Inferior parietal cortex (tissue), 1 donor: ENCODE results near the gene MAP3K14.
"Not testable (repeated sequence)": the region's sequence is repeated elsewhere in the genome, so short reads cannot be mapped to it uniquely, and the experiment has no call there.

Source experiments
- DNase-seq: peaks from one replicate; pipeline ENCODE4 v3.0.0-alpha.2; 2016; ENCODE audit errors: extremely low spot score

The MAP3K14 gene

DNA sequence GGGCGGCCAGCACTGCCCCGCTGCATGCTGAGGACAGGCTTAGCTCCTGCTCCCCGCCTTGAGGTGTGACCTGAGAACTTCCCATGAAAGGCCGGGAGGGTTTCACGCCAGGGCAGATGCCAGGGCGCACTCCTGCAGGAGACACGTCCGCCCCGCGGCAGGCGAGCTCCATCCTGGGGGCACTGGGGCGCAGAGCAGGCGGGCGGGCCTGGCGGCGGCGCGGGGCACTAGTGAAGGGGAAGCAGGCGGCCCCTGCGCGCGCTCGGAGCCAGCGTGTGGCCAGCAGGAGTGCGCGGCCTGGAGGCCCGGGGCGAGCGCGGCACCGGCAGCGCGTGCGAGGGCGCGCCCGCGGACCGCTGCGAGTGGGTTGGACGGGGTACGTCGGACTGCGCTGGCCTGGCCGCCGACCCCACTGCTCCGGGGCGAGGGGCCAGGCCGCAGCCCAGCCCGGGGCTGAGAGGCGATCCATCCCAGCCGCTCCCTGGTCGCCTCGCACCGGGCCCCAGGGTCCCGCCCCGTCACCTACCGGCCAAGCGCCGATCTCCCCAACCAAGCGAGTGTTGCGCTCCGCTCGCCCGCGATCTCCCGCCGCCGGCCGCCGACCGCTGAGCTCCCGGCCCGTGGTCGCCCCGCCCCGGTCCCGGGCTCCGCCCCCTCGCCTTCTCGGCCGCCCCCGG is at the start of gene MAP3K14:
MAP3K14 (minus strand) TSS at position 587 of the 677 bp plus-strand sequence. CDS start 26,275 bp downstream, outside the sequence.
- no peak for DNase-seq

DNA sequence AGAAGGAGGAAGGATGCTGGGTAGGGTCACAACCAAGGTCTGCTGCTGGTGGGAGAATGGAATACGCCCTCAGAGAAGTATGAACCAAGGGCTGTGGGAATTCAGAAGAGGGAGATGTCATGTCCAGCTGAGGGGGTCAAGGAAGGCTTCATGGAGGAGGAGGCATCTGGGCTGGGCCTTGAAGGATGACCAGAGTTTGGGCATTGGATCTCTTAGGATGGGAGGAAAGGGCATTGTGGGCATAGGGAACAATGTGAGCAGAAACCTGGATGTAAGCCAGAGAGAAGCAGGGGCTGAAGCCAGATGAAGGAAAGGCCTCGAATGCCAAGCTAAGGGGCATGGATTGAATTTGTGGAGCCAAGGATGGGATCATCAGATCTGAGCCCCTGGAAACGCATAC is 49.2 kb upstream of the MAP3K14 start:
- no peak for DNase-seq

DNA sequence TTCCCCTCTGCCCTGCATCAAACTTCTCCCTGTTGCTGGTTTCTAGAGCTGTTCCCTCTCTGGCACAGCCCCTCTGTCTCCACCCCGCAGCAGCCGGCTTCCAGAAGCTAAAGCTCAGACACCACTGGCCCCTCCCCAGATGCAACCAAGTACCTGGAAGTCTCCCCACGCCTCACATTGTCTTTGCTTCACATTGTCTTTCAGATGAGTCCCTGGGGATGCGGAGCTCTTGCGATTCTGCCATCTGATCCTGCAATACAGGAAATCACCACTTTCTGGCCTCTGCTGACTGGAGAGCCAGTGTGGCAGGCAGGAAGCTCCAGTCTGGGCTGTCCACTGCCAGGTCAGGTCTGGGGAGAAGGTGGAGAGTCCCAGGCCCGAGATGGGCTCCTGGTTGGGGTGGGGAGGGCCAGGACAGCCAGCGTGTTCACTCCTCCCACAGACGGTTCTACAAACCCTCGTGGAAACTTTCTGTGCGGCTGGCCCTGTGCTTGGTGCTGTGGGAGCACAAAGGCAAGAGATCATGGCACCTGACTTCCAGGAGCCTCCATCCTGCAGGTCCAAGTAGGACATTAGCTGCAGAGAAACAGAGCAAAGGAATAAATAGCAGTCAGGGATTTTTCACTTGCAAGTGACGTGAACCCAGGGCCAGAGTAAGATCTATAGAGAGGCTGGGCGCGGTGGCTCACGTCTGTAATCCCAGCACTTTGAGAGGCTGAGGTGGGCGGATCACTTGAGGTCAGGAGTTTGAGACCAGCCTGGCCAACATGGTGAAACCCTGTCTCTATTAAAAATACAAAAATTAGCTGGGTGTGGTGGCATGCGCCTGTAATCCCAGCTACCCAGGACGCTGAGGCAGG is 47.9 kb upstream of the MAP3K14 start:
- DNase-seq = no peak

DNA sequence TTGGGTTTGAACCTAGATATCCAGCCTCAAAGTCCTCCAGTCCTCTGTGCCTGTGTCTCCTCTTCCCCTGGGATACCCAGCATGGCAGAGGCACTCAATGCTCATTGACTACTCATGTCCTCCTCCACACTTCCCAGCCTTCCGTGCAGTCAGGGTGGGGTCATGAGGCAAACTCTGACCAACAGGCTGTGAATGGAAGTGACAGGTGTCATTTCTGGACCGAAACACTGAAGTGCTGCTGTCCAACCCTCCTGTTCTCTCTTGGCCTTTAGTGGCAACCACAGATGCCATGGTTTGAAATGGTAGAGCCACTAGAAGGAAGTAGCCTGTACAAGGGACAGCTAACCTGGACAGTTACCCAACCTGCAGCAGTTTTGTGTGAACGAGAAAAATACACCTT is 46.7 kb upstream of the MAP3K14 start:
- DNase-seq = no peak

DNA sequence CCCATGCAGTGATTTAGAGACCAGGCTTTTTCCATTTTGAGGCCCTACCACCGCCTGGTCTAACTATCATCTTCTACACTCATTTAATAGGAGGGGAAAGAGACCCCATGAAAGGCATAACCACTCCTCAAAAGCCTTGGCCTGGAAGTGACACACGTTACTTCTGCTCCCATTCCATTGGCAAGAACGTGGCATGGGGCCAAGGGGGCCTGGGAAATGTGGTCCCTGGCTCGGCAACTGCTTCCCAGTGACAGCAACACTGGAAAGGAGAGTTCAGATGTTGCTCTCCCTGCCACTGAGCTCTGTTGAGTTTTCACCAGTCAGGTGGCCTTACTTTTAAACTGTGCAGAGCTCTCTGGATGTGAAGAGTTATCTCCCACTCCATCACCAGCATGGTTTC is 45.2 kb upstream of the MAP3K14 start:
- DNase-seq = no peak

DNA sequence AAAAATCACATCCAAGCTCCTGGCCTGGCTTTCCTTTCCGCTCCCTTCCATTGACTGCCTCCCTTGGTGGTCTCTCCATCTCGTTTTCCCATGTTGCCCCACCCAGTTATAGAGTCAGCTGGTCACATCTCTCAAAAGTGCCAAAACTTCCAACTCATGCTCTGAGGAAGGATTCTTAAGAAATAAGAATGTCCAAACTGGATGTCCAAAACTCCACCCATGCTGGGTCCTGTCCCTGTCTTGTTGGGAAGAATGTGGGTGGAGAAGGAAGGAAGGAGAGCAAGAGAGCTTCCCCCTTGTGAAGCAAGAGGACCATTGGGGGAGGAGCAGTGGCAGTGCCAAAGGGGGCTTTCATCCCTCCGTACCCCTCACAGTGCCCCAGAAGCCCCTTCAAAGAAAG is 44.6 kb upstream of the MAP3K14 start:
- DNase-seq = no peak

DNA sequence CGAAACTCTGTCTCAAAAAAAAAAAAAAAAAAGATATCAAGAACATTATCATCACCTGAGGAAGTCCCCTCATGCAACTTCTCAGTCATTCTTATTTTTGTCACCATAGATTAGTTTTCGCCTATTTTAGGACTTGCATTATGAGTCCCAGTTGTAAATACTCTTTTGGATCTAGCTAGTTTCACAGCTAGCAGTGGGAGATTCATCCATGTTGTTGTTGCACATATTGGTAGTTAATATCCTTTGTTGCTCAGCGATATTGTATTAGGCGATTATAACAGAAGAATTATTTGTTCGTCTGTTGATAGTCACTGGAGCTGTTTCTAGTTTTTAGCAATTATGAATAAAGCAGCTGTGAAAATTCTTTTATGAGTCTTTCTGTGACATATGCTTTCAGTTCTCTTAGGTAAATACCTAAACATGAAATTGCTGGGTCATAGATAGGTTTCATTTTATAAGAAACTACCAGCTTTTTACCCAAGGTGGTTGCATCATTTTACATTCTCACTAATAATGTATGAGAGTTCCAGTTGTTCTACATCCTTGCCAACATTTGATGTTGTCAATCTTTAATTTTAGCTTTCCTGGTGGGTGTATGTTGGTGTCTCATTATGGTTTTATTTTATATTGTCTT is 40.7 kb upstream of the MAP3K14 start:
- DNase-seq = no peak

DNA sequence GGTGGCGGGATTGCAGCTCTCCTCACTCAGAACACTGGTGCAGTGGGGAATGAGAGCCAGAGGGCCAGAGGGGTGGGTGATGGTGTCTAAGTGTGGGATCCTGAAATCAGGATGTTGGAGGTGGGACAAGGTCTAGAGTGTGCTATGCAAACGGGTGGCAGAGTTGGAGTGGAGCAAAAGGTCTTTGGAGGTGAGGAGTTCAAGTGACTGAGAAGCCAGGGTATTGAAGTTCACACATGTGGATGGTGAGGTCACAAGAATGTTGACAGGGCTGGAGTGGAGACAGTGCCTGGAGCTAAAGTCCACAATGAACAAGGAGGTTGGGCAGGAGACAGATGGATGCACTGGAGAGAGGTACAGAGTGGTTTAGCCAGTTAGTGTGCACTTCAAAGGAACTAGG is 38.3 kb upstream of the MAP3K14 start:
- no peak for DNase-seq

DNA sequence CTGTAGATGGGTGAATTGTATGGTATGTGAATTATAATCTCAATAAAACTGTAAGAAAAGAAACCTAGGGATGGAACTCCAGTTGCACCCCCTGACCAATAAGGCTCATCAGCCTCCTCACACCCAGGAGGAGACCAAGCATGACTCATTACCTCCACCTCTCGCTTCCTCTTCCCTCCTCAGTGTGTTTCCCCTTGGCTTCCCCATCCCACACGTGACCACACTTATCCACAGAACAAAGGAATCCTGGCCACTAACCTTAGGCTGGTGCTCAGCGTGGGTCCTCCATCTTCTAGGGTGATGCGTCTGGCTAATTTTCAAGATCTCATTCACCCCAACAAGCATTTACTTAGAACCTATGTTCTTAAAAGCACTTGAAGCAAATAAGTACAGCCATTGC is 36.2 kb upstream of the MAP3K14 start:
- no peak for DNase-seq

DNA sequence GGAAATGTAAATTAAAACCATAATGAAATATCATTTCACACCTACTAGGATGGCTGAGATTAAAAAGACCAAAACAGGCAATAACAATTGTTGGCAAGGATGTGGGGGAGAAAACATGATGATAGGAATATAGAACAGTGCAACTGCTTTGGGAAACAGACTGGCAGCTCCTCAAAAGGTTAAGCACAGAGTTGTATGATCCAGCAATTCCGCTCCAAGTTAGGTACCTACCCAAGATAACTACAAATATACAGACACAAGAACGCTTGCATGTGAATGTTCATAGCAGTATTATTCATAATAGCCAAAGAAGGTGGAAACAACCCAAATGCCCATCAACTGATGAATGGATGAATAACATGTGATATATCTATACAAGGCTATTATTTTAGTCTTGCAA is 35.0 kb upstream of the MAP3K14 start:
- DNase-seq = no peak

DNA sequence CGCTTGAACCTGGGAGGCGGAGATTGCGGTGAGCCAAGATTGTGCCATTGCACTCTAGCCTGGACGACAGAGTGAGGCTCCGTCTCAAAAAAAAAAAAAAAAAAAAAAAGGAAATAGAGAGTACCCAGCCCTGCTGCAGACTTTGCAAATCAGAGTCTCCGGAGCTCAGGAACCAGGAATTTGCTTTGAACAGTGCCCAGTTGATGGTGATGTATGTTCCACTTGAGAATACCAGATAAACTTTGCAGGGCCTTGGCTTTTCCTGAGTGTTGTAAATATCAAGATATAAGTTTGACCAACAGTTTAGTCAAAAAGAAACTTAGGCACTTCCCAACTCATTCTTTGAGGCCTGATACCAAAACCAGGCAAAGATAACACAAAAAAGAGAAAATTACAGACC is 30.6 kb upstream of the MAP3K14 start:
- no peak for DNase-seq

DNA sequence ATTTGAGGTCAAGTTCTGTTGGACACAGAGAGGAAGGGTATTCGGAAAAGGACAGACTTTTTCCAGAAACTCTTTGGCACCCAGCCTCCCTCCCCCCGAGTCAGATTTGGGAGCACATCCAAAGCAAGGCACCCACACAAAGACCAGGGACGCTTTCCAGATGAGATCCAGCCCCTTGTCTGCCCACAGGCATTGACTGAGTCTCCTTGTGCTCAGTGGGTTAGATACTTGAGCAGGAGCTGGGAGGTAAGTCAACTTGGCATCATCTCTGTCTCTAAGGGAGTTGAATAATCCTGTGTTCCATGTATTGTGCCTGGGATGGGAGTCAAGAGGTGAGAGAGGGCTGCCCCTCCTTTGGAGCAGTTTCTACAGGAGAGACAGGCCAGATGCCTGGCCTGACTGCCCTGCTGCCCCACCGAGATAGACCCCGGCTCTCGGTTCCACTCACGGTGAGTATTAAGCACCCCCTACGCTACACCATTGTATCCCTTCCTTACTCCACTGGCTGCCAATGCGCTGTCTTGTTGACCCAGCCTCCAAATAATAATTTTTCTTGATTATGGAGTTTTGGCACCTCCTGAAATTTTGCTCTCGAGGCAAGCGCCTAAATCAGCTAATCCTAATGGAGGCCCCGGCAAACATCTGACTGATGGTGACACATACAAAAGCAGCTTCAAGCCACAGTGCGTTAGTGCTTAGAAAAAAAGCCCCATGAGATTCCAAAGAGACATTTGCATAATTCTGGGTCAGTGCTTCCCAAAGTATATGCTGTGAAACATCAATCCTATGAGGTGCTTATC is 29.6 kb upstream of the MAP3K14 start:
- no peak for DNase-seq

DNA sequence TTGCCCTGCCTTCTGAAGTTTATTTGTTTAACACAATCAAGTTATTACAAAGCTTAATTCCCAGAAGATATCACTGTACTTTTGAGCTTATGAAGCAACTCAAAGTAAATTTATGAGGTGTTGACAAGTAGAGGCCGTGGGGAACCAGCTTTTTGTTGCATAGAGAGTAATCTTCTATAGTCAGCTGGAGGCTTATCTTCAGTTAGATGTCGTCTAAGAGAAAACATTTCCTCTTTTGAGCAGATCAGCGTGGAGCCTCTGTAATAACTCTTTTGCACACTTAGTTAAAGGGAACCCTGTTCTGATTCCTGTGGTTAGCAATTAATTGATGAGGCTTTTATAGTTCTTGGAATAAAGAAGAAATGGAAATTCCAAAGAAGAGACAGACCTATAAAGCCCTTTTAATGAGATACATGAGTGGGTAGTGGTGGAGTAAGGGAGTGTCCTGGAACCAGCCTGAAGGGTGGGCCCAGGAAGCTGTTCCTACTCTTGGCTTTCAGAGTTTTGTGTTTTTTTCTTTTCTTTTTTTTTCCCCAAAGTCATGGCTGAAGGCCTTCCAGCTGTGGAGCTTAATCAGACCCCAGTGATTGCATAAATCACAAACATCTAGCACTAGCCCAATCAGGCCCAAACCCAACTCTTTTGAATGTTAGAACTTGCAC is 28.9 kb upstream of the MAP3K14 start:
- DNase-seq = peak; percentile 22

DNA sequence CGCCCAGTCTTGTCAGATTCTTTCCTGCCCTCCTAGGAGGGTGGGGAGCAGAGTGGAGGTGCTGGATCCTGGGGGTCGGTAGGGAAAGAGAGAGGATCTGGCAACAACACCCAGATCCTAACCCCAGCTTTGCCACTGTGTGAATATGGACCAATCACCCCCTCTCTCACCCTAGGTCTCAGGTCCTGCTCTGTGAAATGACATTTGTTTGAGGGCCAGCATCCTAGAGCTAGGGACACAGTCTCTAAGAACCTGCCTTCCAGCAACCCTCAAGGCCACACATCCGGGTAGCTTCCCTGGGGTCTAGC is 28.4 kb upstream of the MAP3K14 start:
- no peak for DNase-seq

DNA sequence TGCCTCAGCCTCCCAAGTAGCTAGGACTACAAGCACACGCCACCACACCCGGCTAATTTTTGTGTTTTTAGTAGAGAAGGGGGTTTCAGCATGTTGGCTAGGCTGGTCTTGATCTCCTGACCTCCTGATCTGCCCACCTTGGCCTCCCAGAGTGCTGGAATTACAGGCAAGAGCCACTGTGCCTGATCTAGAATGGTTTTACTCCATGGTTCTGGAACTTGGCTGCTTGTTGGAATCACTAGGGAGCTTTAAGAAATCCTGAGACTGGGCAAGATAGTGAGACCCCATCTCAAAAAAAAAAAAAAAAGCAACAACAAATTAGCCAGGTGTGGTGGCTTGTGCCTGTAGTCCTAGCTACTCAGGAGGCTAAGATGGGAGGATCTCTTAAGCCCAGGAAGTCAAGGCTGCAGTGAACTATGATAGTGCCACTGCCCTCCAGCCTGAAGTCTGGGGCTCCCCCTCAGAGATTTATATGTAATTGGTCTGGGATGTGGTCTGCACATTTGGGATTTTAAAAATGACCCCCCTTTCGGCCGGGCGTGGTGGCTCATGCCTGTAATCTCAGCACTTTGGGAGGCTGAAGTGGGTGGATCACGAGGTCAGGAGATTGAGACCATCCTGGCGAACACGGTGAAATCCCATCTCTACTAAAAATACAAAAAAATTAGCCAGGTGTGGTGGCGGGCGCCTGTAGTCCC is 27.3 kb upstream of the MAP3K14 start:
- not testable (repeated sequence) for DNase-seq

DNA sequence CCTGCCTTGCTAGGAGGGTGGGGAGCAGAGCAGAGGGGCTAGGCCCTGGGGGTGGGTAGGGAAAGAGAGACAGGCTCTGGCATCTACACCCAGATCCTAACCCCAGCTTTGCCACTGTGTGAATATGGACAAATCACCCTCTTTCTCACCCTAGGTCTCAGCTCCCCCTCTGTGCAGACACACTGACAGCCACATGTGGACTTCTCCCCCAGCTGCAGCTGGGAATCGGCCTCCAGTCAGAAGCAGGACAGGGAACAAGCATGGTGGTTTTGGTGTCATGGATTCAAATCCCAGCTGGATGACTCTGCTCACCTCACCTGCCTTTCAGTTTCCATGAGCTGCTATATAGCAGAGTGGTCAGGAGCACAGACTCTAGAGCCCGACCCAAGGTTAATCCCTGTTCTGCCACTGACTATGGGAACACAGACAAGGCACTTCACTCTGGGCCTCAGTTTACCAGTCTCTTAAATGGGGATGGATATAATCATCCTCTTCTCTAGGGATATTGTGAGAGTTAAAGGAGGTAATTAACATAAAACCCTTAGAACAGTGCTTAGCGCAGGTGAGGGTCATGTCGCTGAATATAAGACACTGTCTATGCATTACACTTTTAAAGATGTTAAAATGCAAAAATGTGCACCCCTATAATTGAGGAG is 26.2 kb upstream of the MAP3K14 start:
- DNase-seq = no peak

DNA sequence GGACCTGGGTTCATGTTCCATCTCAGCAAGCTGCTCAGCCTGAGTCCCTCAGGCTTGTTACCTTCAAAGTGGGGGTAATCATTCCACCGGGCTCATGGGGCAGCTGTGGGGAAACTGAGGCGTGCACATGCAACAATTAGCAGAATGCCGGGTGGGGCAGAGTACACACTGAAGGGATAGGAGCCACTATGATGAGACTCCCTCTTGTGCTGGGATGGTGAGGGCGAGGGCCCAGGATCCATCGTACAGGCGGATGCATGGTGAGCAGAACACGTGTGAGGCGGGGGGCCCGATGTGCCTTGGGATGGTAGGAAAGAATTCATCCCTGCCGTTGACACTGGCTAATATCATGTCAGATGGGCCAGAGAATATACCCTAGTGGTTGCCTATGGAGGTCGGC is 25.5 kb upstream of the MAP3K14 start:
- no peak for DNase-seq

DNA sequence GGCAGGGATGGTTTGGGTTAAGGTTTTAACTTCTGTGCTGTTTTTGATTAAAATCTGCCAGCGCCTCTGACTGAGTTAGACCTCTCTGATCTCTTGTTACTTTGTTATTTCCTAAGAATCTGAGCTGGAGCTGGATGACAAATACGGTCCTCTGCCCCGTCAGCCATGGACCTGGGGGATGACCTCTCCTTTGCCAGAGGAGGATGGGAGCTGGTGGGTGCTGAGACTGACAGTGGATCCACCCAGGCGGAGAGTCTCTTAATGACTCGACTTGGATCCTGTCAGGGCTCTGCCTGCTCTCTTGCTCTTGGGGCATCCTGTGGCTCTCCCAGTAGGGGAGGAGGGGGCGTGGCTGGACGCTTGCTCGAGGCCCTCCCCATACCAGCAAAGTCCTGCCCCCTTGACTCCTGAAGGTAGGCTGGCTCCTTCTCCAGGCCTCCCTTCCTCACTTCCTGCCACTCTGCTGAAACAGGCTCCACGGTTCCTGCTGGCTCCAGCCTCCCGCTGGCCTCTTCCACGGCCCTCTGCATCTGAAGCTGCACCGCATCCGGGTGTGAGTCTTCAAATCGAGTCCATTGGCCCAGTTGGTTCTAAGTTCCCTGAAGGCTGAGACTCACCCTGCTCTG is 24.8 kb upstream of the MAP3K14 start:
- no peak for DNase-seq

DNA sequence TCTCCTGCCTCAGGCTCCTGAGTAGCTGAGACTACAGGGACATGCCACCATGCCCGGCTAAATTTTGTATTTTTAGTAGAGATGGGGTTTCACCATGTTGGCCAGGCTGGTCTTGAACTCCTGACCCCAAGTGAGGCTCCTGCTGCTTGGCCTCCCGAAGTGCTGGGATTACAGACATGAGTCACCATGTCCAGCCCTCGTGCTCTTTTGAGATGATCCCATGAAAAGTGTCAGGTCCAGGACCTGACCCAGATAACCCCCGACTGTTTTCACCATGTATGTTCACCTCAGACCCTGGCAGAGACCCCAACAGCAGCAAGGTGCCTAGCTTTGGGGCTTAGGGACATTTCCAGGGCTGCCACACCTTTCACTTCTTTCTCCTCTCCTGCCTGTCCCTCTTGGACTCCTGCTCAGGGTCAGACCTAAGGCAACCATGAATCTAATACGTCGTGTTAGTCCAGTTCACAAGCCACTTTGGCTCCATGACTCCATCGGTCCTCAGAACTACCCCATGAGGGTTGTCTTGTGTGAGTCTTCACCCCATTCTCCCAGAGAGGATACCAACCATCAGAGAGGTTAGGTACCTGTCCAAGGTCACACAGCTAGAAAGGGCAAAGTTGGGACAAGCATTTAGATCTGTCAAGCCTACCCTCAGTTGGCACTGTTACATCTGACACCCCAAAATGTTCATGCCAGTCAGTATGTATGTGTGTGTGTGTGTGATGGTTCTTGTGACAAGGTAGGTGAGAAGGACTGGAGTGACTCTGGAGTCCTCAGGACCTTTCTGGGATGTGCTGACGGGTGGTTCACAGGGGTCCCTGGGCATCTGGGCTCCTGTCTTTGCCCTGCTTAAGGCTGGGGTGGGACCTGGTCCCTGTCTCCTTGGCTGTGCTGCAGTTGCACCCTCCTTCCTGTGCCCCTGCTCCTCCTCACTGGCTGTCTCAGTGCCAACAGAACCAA is 23.1 kb upstream of the MAP3K14 start:
- DNase-seq = no peak
